HL-60 (cell line): ENCODE measurements around the gene COPG2.

Source experiments
- DNase-seq, 2 experiments: peaks; one replicate each; pipeline ENCODE4 v3.0.0-alpha.2; 2010 to 2020; ENCODE audit warnings: low read depth in 1 of 2, low spot score in 1 of 2
- H3K27ac ChIP-seq: fragments of 250-450 bp; sonication (Bioruptor Pico); replicated peaks from 2 replicates; pipeline ENCODE4 v1.5.1; 2020; ENCODE audit warnings: mild to moderate bottlenecking, moderate library complexity
- H3K27me3 ChIP-seq: fragments of 250-450 bp; sonication (Bioruptor Pico); 2 replicates; pipeline ENCODE4 v1.5.1; 2021; ENCODE audit warnings: mild to moderate bottlenecking, moderate library complexity; ENCODE audit not compliant: insufficient read depth, poor library complexity, severe bottlenecking
- H3K4me3 ChIP-seq: replicated peaks from 2 replicates; pipeline ENCODE4 v1.5.1; 2011; ENCODE audit warnings: mild to moderate bottlenecking, control low read depth, low read length; ENCODE audit not compliant: insufficient read depth
- GABPA ChIP-seq: IDR thresholded peaks from 2 replicates; pipeline ENCODE4 v1.6.1; 2012; ENCODE audit warnings: low read depth
- POLR2AphosphoS5 ChIP-seq: IDR thresholded peaks from 2 replicates; pipeline ENCODE4 v1.6.1; 2012; ENCODE audit warnings: low read depth
- SPI1 ChIP-seq: IDR thresholded peaks from 2 replicates; pipeline ENCODE4 v1.6.1; 2012; ENCODE audit warnings: low read depth, mild to moderate bottlenecking, borderline replicate concordance
- TF ChIP-seq, protein P1 (sequence below): IDR thresholded peaks from one replicate; pipeline ENCODE4 v1.5.1; 2011; ENCODE audit warnings: low read length, control low read depth, inconsistent platforms; ENCODE audit not compliant: insufficient read depth
- TF ChIP-seq, protein P2 (sequence below): IDR thresholded peaks from 2 replicates; pipeline ENCODE4 v1.6.1; 2012; ENCODE audit warnings: low read depth; ENCODE audit not compliant: insufficient replicate concordance

COPG2 gene

GRCh38 chr7:130494431-130494858 is 174.1 kb downstream of the COPG2 start:
- TF ChIP-seq POLR2AphosphoS5 (no peak), GABPA (no peak), SPI1 (no peak)
- TF ChIP-seq, protein P1, sequence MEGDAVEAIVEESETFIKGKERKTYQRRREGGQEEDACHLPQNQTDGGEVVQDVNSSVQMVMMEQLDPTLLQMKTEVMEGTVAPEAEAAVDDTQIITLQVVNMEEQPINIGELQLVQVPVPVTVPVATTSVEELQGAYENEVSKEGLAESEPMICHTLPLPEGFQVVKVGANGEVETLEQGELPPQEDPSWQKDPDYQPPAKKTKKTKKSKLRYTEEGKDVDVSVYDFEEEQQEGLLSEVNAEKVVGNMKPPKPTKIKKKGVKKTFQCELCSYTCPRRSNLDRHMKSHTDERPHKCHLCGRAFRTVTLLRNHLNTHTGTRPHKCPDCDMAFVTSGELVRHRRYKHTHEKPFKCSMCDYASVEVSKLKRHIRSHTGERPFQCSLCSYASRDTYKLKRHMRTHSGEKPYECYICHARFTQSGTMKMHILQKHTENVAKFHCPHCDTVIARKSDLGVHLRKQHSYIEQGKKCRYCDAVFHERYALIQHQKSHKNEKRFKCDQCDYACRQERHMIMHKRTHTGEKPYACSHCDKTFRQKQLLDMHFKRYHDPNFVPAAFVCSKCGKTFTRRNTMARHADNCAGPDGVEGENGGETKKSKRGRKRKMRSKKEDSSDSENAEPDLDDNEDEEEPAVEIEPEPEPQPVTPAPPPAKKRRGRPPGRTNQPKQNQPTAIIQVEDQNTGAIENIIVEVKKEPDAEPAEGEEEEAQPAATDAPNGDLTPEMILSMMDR, result no peak
- TF ChIP-seq, protein P2, sequence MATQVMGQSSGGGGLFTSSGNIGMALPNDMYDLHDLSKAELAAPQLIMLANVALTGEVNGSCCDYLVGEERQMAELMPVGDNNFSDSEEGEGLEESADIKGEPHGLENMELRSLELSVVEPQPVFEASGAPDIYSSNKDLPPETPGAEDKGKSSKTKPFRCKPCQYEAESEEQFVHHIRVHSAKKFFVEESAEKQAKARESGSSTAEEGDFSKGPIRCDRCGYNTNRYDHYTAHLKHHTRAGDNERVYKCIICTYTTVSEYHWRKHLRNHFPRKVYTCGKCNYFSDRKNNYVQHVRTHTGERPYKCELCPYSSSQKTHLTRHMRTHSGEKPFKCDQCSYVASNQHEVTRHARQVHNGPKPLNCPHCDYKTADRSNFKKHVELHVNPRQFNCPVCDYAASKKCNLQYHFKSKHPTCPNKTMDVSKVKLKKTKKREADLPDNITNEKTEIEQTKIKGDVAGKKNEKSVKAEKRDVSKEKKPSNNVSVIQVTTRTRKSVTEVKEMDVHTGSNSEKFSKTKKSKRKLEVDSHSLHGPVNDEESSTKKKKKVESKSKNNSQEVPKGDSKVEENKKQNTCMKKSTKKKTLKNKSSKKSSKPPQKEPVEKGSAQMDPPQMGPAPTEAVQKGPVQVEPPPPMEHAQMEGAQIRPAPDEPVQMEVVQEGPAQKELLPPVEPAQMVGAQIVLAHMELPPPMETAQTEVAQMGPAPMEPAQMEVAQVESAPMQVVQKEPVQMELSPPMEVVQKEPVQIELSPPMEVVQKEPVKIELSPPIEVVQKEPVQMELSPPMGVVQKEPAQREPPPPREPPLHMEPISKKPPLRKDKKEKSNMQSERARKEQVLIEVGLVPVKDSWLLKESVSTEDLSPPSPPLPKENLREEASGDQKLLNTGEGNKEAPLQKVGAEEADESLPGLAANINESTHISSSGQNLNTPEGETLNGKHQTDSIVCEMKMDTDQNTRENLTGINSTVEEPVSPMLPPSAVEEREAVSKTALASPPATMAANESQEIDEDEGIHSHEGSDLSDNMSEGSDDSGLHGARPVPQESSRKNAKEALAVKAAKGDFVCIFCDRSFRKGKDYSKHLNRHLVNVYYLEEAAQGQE, result no peak
- H3K4me3 ChIP-seq, result no peak overlapping the region
- H3K27ac ChIP-seq, result no peak overlapping the region
- H3K27me3 ChIP-seq, result peaks cover 2% of the 10 kb centered on the region
- no peak for DNase-seq

DNA sequence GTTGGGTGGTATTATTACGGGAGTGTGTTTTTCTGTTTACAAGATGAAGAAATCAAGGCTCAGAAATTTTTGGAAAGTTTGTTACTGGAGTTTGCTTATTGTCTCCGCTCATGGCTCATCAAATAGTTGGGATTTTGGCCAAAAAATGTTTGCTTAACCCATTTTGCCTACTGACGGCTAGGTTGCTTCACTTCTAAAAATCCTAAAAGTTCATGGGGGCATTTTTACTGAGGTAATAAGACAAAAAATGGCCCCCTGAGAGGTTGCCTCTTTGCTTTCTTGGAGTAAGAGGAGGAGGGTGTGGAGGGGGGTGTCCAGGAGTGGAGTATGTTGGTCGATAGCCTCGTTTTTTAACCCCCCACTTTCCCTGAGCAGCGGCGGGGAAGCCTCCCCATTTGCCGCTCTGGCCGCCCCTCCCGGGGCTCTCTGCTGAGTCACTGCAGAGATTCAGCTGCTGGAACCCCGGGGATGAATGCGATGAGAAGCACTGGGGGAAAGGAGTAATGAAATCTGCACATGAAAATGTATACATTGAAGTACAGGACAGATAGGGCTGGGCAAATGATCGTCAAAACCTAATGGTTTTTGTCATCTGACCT is 175.2 kb downstream of the COPG2 start:
- no peak for TF ChIP-seq SPI1
- no peak overlapping the region for H3K4me3 ChIP-seq
- peaks cover 2% of the 10 kb centered on the region for H3K27me3 ChIP-seq
- no peak overlapping the region for H3K27ac ChIP-seq
- no peak for DNase-seq

- H3K4me3 ChIP-seq, result no peak overlapping the region
- TF ChIP-seq, protein P1, result no peak
- TF ChIP-seq, protein P2, result no peak
- TF ChIP-seq GABPA (no peak), SPI1 (no peak), POLR2AphosphoS5 (no peak)
- no peak for DNase-seq
Measured at GRCh38 chr7:130492523-130493274, 175.8 kb downstream of the COPG2 start.

GRCh38 chr7:130491841-130492522 is 176.6 kb downstream of the COPG2 start, which contains the start of gene MEST:
Gene MEST (plus strand): TSS chr7:130492085. CDS start chr7:130492314, 229 bp downstream.
- TF ChIP-seq GABPA (no peak), SPI1 (no peak)
- TF ChIP-seq, protein P2, result no peak
- TF ChIP-seq, protein P1, result no peak
- DNase-seq, result no peak
- H3K27me3 ChIP-seq, result peaks cover 2% of the 10 kb centered on the region
- no peak within 1 kb of the TSS for H3K4me3 ChIP-seq
- no peak within 1 kb of the TSS for H3K27ac ChIP-seq

More at GRCh38 chr7:130492523-130493274, 175.8 kb downstream of the COPG2 start:
- Histone ChIP-seq H3K27me3 (peaks cover 2% of the 10 kb centered on the region), H3K27ac (no peak overlapping the region)
